ENCODE measurements around the gene GLCCI1.

DNA sequence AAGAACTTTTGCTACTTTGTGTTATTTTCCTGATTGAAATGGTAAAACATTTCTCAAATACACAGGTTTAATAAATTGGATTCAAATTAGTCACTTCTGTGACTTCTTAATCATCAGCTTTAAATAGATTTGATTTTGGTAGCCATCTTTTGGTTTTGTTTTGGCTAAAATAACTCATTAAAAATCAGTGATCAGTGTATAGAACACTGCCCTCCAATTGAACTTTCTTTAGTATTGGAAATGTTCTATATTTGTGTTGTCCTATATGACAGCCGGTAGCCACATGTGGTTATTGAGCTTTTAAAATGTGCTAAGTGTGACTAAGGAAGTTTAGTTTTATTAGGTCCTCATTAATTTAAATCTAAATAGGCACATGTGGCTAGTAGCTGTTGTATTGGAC, 50.4 kb downstream of the GLCCI1 start:
- TF ChIP-seq, protein P1, sequence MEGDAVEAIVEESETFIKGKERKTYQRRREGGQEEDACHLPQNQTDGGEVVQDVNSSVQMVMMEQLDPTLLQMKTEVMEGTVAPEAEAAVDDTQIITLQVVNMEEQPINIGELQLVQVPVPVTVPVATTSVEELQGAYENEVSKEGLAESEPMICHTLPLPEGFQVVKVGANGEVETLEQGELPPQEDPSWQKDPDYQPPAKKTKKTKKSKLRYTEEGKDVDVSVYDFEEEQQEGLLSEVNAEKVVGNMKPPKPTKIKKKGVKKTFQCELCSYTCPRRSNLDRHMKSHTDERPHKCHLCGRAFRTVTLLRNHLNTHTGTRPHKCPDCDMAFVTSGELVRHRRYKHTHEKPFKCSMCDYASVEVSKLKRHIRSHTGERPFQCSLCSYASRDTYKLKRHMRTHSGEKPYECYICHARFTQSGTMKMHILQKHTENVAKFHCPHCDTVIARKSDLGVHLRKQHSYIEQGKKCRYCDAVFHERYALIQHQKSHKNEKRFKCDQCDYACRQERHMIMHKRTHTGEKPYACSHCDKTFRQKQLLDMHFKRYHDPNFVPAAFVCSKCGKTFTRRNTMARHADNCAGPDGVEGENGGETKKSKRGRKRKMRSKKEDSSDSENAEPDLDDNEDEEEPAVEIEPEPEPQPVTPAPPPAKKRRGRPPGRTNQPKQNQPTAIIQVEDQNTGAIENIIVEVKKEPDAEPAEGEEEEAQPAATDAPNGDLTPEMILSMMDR (IDR thresholded peaks at IDR 0.05; ENCODE audit: insufficient read depth, low read length, poor library complexity, severe bottlenecking) = no peak
- TF ChIP-seq EZH2phosphoT487 (conservative IDR thresholded peaks at IDR 0.05; ENCODE audit: low read length) = no peak
